ENCODE measurements around the gene DHRS7C. TPM values are rescaled to one million over a fixed set of nuclear protein-coding genes. Genes with fewer than 3 reads are reported as not detected.

The DHRS7C gene
- total and polyA plus RNA-seq, 2 of the 13 experiments (the other 11 are each of a cell fraction or from before 2014, with no cell fraction given), result not detected

DNA sequence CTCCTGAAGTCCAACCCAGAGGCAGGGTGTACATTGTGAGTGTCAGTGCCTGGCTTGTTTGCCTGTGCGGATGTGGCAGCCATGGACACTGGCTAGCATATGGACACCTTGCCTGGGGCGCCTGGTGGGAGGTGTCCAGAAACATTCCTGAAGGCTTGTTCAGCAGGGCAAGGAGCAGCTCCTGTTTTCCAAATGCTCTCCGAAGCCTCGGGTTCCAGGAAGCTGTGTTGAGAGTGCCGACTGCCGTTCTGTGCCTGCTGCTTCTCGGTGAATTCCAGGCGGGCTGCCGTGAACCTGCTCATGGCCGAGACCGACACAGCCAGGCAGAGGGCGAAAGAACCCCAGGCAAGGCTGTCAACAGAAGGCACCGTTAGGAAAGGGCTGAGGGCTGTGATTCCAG, 10.9 kb upstream of the DHRS7C start:
- intact Hi-C loops (cut with micrococcal nuclease; ENCODE audit: unreplicated experiment), result no loop called here
- DNase-seq (ENCODE audit: low spot score) (no peak), FAIRE-seq (no peak), ATAC-seq (peak; percentile 63)
- Histone ChIP-seq H3K4me1 (ENCODE audit: insufficient read depth, low read length) (no peaks in the 10 kb centered on the region), H3K27me3 (ENCODE audit: control insufficient read depth in 1 of 2, insufficient read depth in 2 of 2, low read length in 2 of 2) (peaks cover 0 to 33% of the 10 kb centered on the region in 2 experiments; a peak in 3 of 5 replicates), H3K79me2 (ENCODE audit: insufficient read depth, low read length) (no peaks in the 10 kb centered on the region), H4K20me1 (ENCODE audit: insufficient read depth, low read length) (no peaks in the 10 kb centered on the region), H3K36me3 (replicated peaks in 1 of 2; ENCODE audit: control insufficient read depth in 1 of 2, insufficient read depth in 2 of 2, low read length in 2 of 2) (no peaks in the 10 kb centered on the region), H3K9ac (ENCODE audit: insufficient read depth, low read depth, low read length) (no peak overlapping the region), H3K27ac (ENCODE audit: extremely low read length, insufficient read depth, low read length) (no peak overlapping the region), H2AFZ (ENCODE audit: low read length) (no peak overlapping the region), H3K9me3 (ENCODE audit: low read length) (no peaks in the 10 kb centered on the region), H3K4me2 (ENCODE audit: low read depth, low read length) (peak overlapping the region; percentile 20), H3K4me3 (replicated peaks in 1 of 3; ENCODE audit: insufficient read depth in 1 of 3, low read depth in 2 of 3, low read length in 3 of 3) (no peak overlapping the region; a peak in 1 of 6 replicates)
- WGBS (ENCODE audit: low lambda C conversion rate), result 12% methylated on average over 9 of the region's 13 CpGs
- in situ Hi-C loops (cut with HindIII; ENCODE audit: extremely low pct_ligation_motif_present, low pct_unique_long_range_greater_than_20kb), result no loop called here
- ChIA-PET CTCF (ENCODE audit: low intra/inter-chr PET ratio, low total read pairs) (no interaction called here), POLR2A (no interaction called here)
- peak; percentile 17; the same call in 1 of the 2 replicates for TF ChIP-seq CTCF (CRISPR knock-in tag; IDR thresholded peaks at IDR 0.05)
- TF ChIP-seq, protein P1, sequence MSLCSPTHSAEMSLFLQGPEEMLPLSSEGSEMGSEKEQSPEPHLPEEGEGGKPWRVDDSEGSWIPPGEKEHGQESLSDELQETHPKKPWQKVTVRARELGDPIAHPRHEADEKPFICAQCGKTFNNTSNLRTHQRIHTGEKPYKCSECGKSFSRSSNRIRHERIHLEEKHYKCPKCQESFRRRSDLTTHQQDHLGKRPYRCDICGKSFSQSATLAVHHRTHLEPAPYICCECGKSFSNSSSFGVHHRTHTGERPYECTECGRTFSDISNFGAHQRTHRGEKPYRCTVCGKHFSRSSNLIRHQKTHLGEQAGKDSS (CRISPR knock-in tag; IDR thresholded peaks at IDR 0.05; ENCODE audit: borderline replicate concordance, low read depth), result no peak
- no TSS peak for BruUV-seq (replicated peaks)

- DNase-seq (ENCODE audit: low spot score), result no peak
- no peak for ATAC-seq
- 0% methylated on average over 2 of the region's 2 CpGs for WGBS (ENCODE audit: low lambda C conversion rate)
- no peak for TF ChIP-seq NFIC (IDR thresholded peaks at IDR 0.05; ENCODE audit: low read length)
- TF ChIP-seq REST (IDR thresholded peaks at IDR 0.05; ENCODE audit: borderline replicate concordance in 1 of 2, low read depth in 1 of 2, low read length in 2 of 2), result no peak
- no peak for TF ChIP-seq DZIP1 (CRISPR knock-in tag; IDR thresholded peaks at IDR 0.05)
- no peak for TF ChIP-seq BCL3 (CRISPR knock-in tag; IDR thresholded peaks at IDR 0.05)
Observed at GRCh38 chr17:9801505-9801904, 10.1 kb upstream of the DHRS7C start.

More at GRCh38 chr17:9801505-9801904, 10.1 kb upstream of the DHRS7C start:
- no peaks in the 10 kb centered on the region for H3K4me1 ChIP-seq (ENCODE audit: insufficient read depth, low read length)
- no peaks in the 10 kb centered on the region for H3K79me2 ChIP-seq (ENCODE audit: insufficient read depth, low read length)
- H3K4me3 ChIP-seq (replicated peaks in 1 of 3; ENCODE audit: insufficient read depth in 1 of 3, low read depth in 2 of 3, low read length in 3 of 3), result no peak overlapping the region
- no peak overlapping the region for H3K9ac ChIP-seq (ENCODE audit: insufficient read depth, low read depth, low read length)
- H3K36me3 ChIP-seq (replicated peaks in 1 of 2; ENCODE audit: control insufficient read depth in 1 of 2, insufficient read depth in 2 of 2, low read length in 2 of 2), result no peaks in the 10 kb centered on the region
- H3K27ac ChIP-seq (ENCODE audit: extremely low read length, insufficient read depth, low read length), result no peak overlapping the region
- no peaks in the 10 kb centered on the region for H3K9me3 ChIP-seq (ENCODE audit: low read length)
- FAIRE-seq, result no peak
- no peak overlapping the region for H2AFZ ChIP-seq (ENCODE audit: low read length)
- no TSS peak for BruUV-seq (replicated peaks)
- in situ Hi-C loops (cut with HindIII; ENCODE audit: extremely low pct_ligation_motif_present, low pct_unique_long_range_greater_than_20kb), result no loop called here
- ChIA-PET CTCF (ENCODE audit: low intra/inter-chr PET ratio, low total read pairs) (no interaction called here), POLR2A (no interaction called here)
- no peak overlapping the region for H3K4me2 ChIP-seq (ENCODE audit: low read depth, low read length)
- H3K27me3 ChIP-seq (ENCODE audit: control insufficient read depth in 1 of 2, insufficient read depth in 2 of 2, low read length in 2 of 2), result peaks cover 0 to 33% of the 10 kb centered on the region in 2 experiments; a peak in 3 of 5 replicates
- H4K20me1 ChIP-seq (ENCODE audit: insufficient read depth, low read length), result no peaks in the 10 kb centered on the region
- intact Hi-C loops (cut with micrococcal nuclease; ENCODE audit: unreplicated experiment), result no loop called here
